ENCODE results near the gene STAC3.
A peak's percentile ranks its signal among the peaks of the same experiment; 100 is the strongest.

STAC3 gene

GRCh38 chr12:57254506-57255280 is 3.7 kb upstream of the STAC3 start:
- no peak for DNase-seq

GRCh38 chr12:57250541-57250940 is 446 bp downstream of the STAC3 start:
- no peak for DNase-seq

- DNase-seq: no peak
These were observed 1.8 kb downstream of the STAC3 start for GRCh38 chr12:57248934-57249742.

- no peak for DNase-seq
These were observed 3.9 kb downstream of the STAC3 start for GRCh38 chr12:57247041-57247440.

- no peak for DNase-seq
These were observed 6.7 kb downstream of the STAC3 start for GRCh38 chr12:57244312-57244696.

GRCh38 chr12:57243521-57244311 is 7.3 kb downstream of the STAC3 start:
- peak; percentile 79 for DNase-seq

- peak; percentile 92 for DNase-seq
These were observed 8.1 kb downstream of the STAC3 start for GRCh38 chr12:57242691-57243454.

- peak; percentile 82 for DNase-seq
These were observed 8.7 kb downstream of the STAC3 start for GRCh38 chr12:57242329-57242690.

- DNase-seq: peak; percentile 43
These were observed 9.3 kb downstream of the STAC3 start for GRCh38 chr12:57241402-57242310.

GRCh38 chr12:57240926-57241401 is 10.0 kb downstream of the STAC3 start:
- DNase-seq: peak; percentile 31

- peak; percentile 82 for DNase-seq
These were observed 10.7 kb downstream of the STAC3 start for GRCh38 chr12:57240066-57240921.

GRCh38 chr12:57239587-57240065 is 11.4 kb downstream of the STAC3 start:
- DNase-seq: no peak

- peak; percentile 63 for DNase-seq
These were observed 12.0 kb downstream of the STAC3 start for GRCh38 chr12:57238854-57239554.

GRCh38 chr12:57237932-57238853 is 12.8 kb downstream of the STAC3 start:
- peak; percentile 53 for DNase-seq

- no peak for DNase-seq
These were observed 13.4 kb downstream of the STAC3 start for GRCh38 chr12:57237596-57237931.

- DNase-seq: no peak
These were observed 13.9 kb downstream of the STAC3 start for GRCh38 chr12:57236925-57237595.

- DNase-seq: no peak
These were observed 14.6 kb downstream of the STAC3 start for GRCh38 chr12:57236201-57236924.

All from NCI-H2171 (cell line).